Astrocyte (in vitro differentiated cells and primary cell): Measurements from ENCODE around the gene SPRR2G.

Experiments used
- EZH2 ChIP-seq: IDR thresholded peaks from 2 replicates; pipeline ENCODE4 v1.6.1; 2012; ENCODE audit warnings: mild to moderate bottlenecking, low read length, inconsistent platforms; ENCODE audit not compliant: insufficient read depth
- TF ChIP-seq, protein P1 (sequence below): IDR thresholded peaks from 2 replicates; pipeline ENCODE4 v1.5.1; 2011; ENCODE audit warnings: low read depth, mild to moderate bottlenecking, inconsistent platforms, low read length, moderate library complexity; ENCODE audit not compliant: insufficient read depth

- no peak for TF ChIP-seq EZH2
- TF ChIP-seq, protein P1, sequence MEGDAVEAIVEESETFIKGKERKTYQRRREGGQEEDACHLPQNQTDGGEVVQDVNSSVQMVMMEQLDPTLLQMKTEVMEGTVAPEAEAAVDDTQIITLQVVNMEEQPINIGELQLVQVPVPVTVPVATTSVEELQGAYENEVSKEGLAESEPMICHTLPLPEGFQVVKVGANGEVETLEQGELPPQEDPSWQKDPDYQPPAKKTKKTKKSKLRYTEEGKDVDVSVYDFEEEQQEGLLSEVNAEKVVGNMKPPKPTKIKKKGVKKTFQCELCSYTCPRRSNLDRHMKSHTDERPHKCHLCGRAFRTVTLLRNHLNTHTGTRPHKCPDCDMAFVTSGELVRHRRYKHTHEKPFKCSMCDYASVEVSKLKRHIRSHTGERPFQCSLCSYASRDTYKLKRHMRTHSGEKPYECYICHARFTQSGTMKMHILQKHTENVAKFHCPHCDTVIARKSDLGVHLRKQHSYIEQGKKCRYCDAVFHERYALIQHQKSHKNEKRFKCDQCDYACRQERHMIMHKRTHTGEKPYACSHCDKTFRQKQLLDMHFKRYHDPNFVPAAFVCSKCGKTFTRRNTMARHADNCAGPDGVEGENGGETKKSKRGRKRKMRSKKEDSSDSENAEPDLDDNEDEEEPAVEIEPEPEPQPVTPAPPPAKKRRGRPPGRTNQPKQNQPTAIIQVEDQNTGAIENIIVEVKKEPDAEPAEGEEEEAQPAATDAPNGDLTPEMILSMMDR: no peak
Observed at GRCh38 chr1:153127296-153127695, 23.4 kb downstream of the SPRR2G start.
